ENCODE measurements around the gene DKC1.
A peak's percentile ranks its signal among the peaks of the same experiment; 100 is the strongest.

DKC1 gene

GRCh38 chrX:154751203-154751668 lies 11.4 kb upstream of the DKC1 start:
- no peaks in the 10 kb centered on the region for H3K4me1 ChIP-seq (ENCODE audit: control insufficient read depth, insufficient read depth, low read length)
- ChIA-PET POLR2A (interaction anchor here (4.2 kb wide), 1 partner anchor 11 kb away, joined by 22 read pairs; the partner anchor contains the start of gene DKC1), CTCF (interaction anchor here (1.1 kb wide), 1 partner anchor 90 kb away, joined by 4 read pairs; no protein-coding TSS in a partner anchor)
- peak; percentile 45 for TF ChIP-seq SCRT2 (tag by site-specific recombination; IDR thresholded peaks at IDR 0.05)
- TF ChIP-seq ZNF629 (tag by site-specific recombination; IDR thresholded peaks at IDR 0.05): no peak
- no peak for TF ChIP-seq ZNF596 (tag by site-specific recombination; IDR thresholded peaks at IDR 0.05)
- TF ChIP-seq ZFP69B (tag by site-specific recombination; IDR thresholded peaks at IDR 0.05): no peak
- TF ChIP-seq ZNF2 (tag by site-specific recombination; IDR thresholded peaks at IDR 0.05): no peak
- no peaks in the 10 kb centered on the region for H3K9me3 ChIP-seq (ENCODE audit: control insufficient read depth, insufficient read depth, low read depth, low read length)
- no peak overlapping the region for H3K27ac ChIP-seq (ENCODE audit: extremely low read depth, low read depth, low read length)
- H3K4me3 ChIP-seq (ENCODE audit: low read depth, low read length): no peak overlapping the region
- no peaks in the 10 kb centered on the region for H3K36me3 ChIP-seq (ENCODE audit: control insufficient read depth in 2 of 2, insufficient read depth in 1 of 2, low read length in 2 of 2)

- no peaks in the 10 kb centered on the region for H3K36me3 ChIP-seq (ENCODE audit: control insufficient read depth in 2 of 2, insufficient read depth in 1 of 2, low read length in 2 of 2)
- ChIA-PET CTCF (interaction anchor here (1.1 kb wide), 1 partner anchor 90 kb away, joined by 4 read pairs; no protein-coding TSS in a partner anchor), POLR2A (interaction anchor here (4.2 kb wide), 1 partner anchor 11 kb away, joined by 22 read pairs; the partner anchor contains the start of gene DKC1)
- no peaks in the 10 kb centered on the region for H3K4me1 ChIP-seq (ENCODE audit: control insufficient read depth, insufficient read depth, low read length)
- no peaks in the 10 kb centered on the region for H3K9me3 ChIP-seq (ENCODE audit: control insufficient read depth, insufficient read depth, low read depth, low read length)
- no peak overlapping the region for H3K4me3 ChIP-seq (ENCODE audit: low read depth, low read length)
- no peak overlapping the region for H3K27ac ChIP-seq (ENCODE audit: extremely low read depth, low read depth, low read length)
- no peak for TF ChIP-seq SCRT2 (tag by site-specific recombination; IDR thresholded peaks at IDR 0.05)
- TF ChIP-seq ZNF311 (tag by site-specific recombination; IDR thresholded peaks at IDR 0.05; ENCODE audit: borderline replicate concordance): no peak
- TF ChIP-seq ZBTB7A (tag by site-specific recombination; IDR thresholded peaks at IDR 0.05; ENCODE audit: low read depth): no peak
- TF ChIP-seq ZNF148 (tag by site-specific recombination; IDR thresholded peaks at IDR 0.05; ENCODE audit: borderline replicate concordance): no peak
- no peak for TF ChIP-seq ZNF654 (tag by site-specific recombination; IDR thresholded peaks at IDR 0.05; ENCODE audit: low read depth)
- TF ChIP-seq ZNF302 (tag by site-specific recombination; IDR thresholded peaks at IDR 0.05; ENCODE audit: low read depth): no peak
- TF ChIP-seq ZNF660 (tag by site-specific recombination; IDR thresholded peaks at IDR 0.05): no peak
- TF ChIP-seq ZNF10 (tag by site-specific recombination; IDR thresholded peaks at IDR 0.05): no peak
- TF ChIP-seq MYNN (tag by site-specific recombination; IDR thresholded peaks at IDR 0.05; ENCODE audit: borderline replicate concordance): no peak
- no peak for TF ChIP-seq ZNF596 (tag by site-specific recombination; IDR thresholded peaks at IDR 0.05)
- TF ChIP-seq ZNF211 (tag by site-specific recombination; IDR thresholded peaks at IDR 0.05; ENCODE audit: low read depth): no peak
- TF ChIP-seq, protein P1, sequence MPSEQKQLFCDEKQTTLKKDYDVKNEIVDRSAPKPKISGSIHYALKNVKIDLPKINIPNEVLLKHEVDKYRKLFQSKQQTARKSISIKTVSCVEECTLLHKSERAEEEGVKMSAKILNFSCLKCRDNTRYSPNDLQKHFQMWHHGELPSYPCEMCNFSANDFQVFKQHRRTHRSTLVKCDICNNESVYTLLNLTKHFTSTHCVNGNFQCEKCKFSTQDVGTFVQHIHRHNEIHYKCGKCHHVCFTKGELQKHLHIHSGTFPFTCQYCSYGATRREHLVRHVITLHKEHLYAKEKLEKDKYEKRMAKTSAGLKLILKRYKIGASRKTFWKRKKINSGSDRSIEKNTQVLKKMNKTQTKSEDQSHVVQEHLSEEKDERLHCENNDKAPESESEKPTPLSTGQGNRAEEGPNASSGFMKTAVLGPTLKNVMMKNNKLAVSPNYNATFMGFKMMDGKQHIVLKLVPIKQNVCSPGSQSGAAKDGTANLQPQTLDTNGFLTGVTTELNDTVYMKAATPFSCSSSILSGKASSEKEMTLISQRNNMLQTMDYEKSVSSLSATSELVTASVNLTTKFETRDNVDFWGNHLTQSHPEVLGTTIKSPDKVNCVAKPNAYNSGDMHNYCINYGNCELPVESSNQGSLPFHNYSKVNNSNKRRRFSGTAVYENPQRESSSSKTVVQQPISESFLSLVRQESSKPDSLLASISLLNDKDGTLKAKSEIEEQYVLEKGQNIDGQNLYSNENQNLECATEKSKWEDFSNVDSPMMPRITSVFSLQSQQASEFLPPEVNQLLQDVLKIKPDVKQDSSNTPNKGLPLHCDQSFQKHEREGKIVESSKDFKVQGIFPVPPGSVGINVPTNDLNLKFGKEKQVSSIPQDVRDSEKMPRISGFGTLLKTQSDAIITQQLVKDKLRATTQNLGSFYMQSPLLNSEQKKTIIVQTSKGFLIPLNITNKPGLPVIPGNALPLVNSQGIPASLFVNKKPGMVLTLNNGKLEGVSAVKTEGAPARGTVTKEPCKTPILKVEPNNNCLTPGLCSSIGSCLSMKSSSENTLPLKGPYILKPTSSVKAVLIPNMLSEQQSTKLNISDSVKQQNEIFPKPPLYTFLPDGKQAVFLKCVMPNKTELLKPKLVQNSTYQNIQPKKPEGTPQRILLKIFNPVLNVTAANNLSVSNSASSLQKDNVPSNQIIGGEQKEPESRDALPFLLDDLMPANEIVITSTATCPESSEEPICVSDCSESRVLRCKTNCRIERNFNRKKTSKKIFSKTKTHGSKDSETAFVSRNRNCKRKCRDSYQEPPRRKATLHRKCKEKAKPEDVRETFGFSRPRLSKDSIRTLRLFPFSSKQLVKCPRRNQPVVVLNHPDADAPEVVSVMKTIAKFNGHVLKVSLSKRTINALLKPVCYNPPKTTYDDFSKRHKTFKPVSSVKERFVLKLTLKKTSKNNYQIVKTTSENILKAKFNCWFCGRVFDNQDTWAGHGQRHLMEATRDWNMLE (tag by site-specific recombination; conservative IDR thresholded peaks at IDR 0.05; ENCODE audit: low read depth): no peak
- TF ChIP-seq ZNF394 (tag by site-specific recombination; IDR thresholded peaks at IDR 0.05; ENCODE audit: borderline replicate concordance): no peak
- no peak for TF ChIP-seq ZNF792 (tag by site-specific recombination; IDR thresholded peaks at IDR 0.05)
- TF ChIP-seq, protein P2, sequence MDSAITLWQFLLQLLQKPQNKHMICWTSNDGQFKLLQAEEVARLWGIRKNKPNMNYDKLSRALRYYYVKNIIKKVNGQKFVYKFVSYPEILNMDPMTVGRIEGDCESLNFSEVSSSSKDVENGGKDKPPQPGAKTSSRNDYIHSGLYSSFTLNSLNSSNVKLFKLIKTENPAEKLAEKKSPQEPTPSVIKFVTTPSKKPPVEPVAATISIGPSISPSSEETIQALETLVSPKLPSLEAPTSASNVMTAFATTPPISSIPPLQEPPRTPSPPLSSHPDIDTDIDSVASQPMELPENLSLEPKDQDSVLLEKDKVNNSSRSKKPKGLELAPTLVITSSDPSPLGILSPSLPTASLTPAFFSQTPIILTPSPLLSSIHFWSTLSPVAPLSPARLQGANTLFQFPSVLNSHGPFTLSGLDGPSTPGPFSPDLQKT (IDR thresholded peaks at IDR 0.05; ENCODE audit: borderline replicate concordance, low read depth, low read length): no peak
- TF ChIP-seq, protein P3, sequence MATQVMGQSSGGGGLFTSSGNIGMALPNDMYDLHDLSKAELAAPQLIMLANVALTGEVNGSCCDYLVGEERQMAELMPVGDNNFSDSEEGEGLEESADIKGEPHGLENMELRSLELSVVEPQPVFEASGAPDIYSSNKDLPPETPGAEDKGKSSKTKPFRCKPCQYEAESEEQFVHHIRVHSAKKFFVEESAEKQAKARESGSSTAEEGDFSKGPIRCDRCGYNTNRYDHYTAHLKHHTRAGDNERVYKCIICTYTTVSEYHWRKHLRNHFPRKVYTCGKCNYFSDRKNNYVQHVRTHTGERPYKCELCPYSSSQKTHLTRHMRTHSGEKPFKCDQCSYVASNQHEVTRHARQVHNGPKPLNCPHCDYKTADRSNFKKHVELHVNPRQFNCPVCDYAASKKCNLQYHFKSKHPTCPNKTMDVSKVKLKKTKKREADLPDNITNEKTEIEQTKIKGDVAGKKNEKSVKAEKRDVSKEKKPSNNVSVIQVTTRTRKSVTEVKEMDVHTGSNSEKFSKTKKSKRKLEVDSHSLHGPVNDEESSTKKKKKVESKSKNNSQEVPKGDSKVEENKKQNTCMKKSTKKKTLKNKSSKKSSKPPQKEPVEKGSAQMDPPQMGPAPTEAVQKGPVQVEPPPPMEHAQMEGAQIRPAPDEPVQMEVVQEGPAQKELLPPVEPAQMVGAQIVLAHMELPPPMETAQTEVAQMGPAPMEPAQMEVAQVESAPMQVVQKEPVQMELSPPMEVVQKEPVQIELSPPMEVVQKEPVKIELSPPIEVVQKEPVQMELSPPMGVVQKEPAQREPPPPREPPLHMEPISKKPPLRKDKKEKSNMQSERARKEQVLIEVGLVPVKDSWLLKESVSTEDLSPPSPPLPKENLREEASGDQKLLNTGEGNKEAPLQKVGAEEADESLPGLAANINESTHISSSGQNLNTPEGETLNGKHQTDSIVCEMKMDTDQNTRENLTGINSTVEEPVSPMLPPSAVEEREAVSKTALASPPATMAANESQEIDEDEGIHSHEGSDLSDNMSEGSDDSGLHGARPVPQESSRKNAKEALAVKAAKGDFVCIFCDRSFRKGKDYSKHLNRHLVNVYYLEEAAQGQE (tag by site-specific recombination; IDR thresholded peaks at IDR 0.05): no peak
These were observed 10.9 kb upstream of the DKC1 start for GRCh38 chrX:154751669-154752271.
